Measurements from ENCODE around the gene KRIT1.

KRIT1 gene

GRCh38 chr7:92156990-92157389 is 88.7 kb downstream of the KRIT1 start:
- DNase-seq (ENCODE audit: low read depth in 3 of 3, low spot score in 1 of 3) = no peak

GRCh38 chr7:92155108-92155739 is 90.5 kb downstream of the KRIT1 start:
- DNase-seq (ENCODE audit: low read depth in 3 of 3, low spot score in 1 of 3) = no peak

GRCh38 chr7:92150450-92151017 is 95.2 kb downstream of the KRIT1 start:
- DNase-seq (ENCODE audit: low read depth in 3 of 3, low spot score in 1 of 3) = no peak

- DNase-seq (ENCODE audit: low read depth in 3 of 3, low spot score in 1 of 3) = no peak
These were observed 95.9 kb downstream of the KRIT1 start for GRCh38 chr7:92149736-92150239.
